ENCODE results near the gene WNK1.
"Not testable (repeated sequence)": the region's sequence is repeated elsewhere in the genome, so short reads cannot be mapped to it uniquely, and the experiment has no call there.

The WNK1 gene

GRCh38 chr12:751999-752694 is at the start of gene WNK1:
WNK1 (plus strand) TSS chr12:752579; CDS start chr12:753566, 987 bp downstream.
- DNase-seq (ENCODE audit: low spot score), result peak; percentile 99

GRCh38 chr12:704516-705242 is 47.7 kb upstream of the WNK1 start:
- no peak for DNase-seq (ENCODE audit: low spot score)

GRCh38 chr12:708084-708483 is 44.3 kb upstream of the WNK1 start:
- not testable (repeated sequence) for DNase-seq (ENCODE audit: low spot score)

DNA sequence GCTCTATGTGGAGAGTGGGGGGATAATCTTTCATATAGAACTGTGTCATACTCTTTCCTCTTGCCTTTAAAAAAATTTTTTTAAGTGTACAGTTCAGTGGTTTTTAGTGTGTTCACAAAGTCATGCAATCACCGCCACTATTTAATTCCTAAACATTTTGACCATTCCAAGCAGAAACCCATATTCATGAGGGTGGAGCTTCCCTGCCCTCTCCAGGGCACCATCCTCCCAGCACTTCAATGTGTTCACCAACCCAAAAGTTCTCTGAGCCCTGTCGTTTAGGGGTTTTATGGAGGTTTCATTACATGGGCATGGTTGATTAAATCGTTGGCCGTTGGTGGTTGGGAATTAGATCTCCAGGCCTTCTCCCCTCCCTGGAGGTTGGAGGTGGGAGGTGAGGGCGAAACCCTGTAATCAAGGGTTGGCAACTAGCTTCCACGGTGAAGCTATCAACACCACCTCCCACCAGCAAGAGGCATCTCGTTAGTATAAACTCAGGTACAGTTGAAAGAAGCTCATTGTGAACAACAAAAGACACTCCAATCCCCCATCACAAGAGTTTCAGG is 42.8 kb upstream of the WNK1 start:
- DNase-seq (ENCODE audit: low spot score), result no peak

- DNase-seq (ENCODE audit: low spot score), result no peak
Observed at GRCh38 chr12:712172-712863, 40.1 kb upstream of the WNK1 start.

- DNase-seq (ENCODE audit: low spot score), result peak; percentile 16
Observed at GRCh38 chr12:713281-713875, 39.0 kb upstream of the WNK1 start.

DNA sequence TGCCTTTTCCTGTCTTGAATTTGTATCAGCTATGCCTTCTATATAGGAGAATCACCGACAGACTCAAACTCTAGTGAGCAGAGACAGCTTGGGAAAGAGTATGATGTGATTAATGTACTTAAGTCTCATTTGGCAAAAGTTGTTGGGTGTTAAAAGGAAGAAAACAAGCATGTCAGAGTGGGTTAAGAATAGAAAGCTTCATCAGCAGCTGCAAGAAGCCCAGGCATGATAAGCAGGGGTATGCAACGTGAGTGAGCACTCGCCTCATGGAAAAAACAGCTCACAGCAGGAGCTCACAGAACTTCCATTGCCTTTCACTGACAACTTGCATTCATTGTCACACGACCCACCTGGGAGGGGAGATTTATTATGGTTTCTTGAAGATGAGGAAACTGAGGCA is 35.9 kb upstream of the WNK1 start:
- DNase-seq (ENCODE audit: low spot score), result no peak

- DNase-seq (ENCODE audit: low spot score), result no peak
Observed at GRCh38 chr12:718756-719102, 33.6 kb upstream of the WNK1 start.

GRCh38 chr12:720231-720941 is 32.0 kb upstream of the WNK1 start:
- no peak for DNase-seq (ENCODE audit: low spot score)

DNA sequence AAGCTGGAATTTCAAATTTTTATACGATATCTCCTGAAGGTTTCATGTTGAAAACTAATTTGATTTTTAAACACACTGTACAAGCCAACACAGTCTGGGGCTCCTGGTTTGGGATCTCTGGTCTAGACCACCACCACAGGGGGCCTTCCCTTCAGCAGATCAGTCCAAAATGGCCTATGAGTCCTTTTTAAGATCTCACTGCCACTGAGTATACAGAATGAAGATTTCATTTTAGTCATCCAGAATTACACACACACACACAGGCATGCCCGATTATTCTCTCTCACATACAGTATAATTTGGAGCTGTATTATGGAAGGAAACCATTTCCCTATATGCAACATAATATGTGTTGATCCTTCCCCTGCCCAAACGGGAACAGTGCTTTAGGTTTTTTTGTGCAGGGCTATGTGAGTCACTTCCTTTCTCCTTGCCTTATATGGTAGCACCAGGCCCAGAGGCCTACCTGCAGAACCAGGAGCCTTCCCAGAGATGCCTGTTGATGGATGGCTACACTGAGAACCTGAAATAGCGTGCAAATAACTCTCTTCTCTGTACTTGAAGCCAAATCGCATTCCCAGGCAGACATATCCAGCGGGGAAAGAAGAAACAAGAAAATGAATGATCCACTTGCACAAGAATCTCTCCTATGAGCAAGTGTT is 28.1 kb upstream of the WNK1 start:
- DNase-seq (ENCODE audit: low spot score), result no peak

DNA sequence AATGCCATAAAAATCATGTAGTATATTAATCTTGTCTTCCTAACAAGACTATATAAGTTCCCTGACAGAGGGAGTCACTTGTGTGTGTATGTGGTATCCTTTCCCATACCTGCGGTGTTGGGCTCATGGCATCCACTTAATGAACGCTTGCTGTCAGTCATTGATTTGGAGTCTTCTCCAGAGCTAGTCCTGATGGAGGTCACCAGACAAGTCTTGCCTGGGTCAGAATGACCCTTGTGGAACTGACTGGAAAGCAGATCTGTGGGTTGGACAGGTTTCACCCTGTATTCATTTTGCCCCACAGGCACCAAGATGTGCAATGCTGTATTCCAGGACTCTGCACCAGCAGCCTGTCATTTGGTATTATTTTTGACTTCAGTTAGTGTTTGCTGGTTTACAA is 27.3 kb upstream of the WNK1 start:
- no peak for DNase-seq (ENCODE audit: low spot score)

- peak; percentile 24 for DNase-seq (ENCODE audit: low spot score)
Observed at GRCh38 chr12:726281-727140, 25.9 kb upstream of the WNK1 start.

DNA sequence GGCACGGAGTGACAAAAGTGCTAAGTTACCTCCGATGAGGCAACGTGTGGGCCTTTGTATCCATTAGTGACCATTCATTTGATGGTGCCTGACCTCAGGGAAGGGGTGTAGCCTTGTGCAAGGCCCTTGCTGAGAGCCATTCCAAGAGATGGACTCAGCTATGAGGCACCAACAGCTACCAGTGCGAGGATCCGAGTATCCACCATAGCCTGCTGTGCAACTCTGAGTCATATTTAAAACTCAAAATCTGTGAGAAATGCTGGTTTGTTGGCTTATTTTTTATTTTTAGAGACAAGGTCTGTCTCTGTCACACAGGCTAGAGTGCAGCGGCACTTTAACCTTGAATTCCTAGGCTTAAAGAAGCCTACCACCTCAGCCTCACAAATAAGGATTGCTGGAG is 25.1 kb upstream of the WNK1 start:
- peak; percentile 71 for DNase-seq (ENCODE audit: low spot score)

DNA sequence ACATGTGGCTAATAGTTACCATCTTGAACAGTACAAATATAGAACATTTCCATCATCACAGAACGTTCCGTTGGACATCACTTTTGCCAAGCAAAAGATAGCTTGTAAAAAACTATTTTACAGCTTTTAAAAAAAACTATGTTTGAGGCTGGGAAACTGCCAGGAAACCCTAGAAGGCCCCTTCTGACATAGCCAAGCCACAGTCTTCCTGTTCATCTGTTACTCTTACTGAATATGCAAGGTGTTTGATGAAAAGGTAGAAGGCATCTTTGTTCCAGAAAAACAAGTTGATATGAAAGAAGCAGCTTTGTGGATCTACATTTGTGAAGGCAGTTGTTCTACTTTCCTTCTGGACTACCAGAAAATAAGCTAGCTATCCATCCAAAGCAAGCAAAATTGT is 23.6 kb upstream of the WNK1 start:
- DNase-seq (ENCODE audit: low spot score), result no peak

DNA sequence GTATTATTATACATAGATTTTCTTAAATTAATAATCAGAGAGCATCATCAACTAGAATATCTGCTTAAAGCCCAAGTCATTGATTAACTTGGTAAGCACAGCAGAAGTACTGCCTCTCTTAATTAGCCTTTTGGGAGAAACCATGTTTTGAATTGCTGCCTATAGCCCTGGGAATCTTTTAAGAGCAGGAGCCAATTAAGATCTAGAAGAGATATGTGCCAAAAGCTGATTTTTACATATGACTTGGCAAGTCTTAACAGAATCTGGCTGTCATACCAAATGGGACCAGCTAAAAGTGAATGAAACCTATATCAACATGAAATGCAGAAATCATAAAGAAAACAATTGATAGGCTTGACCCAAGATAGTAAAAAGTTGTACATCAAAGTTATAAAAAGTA is 23.2 kb upstream of the WNK1 start:
- no peak for DNase-seq (ENCODE audit: low spot score)

- DNase-seq (ENCODE audit: low spot score), result no peak
Observed at GRCh38 chr12:730550-730949, 21.8 kb upstream of the WNK1 start.

DNA sequence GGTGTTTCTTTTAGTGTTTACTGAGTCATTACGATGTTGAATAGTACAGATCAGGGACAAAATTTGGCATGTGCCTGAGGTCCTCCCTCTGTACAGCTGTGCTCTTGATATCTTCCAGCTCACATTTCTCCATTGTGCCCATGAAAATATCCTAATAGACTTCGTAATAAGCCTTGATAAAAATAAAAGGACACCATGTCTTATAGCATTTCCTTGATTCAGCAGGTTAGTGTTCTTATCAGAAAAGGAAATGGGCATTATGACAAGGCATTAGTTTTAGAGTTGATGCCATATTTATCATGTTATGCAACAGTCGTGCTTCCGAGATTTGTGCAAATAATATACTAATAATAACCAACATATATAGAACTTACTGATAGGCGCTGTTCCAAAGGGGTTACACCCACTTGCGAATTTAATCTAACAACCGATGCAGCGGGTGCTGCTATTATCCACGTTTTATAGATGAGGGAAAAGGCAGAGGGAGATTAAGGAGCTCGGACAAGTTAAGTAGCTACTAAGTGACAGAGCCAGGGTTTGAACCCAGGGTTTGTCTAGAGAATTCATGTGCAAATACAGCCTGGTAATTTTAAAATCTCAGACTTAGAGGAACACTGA is 15.1 kb upstream of the WNK1 start:
- DNase-seq (ENCODE audit: low spot score), result no peak

- no peak for DNase-seq (ENCODE audit: low spot score)
Observed at GRCh38 chr12:738712-739111, 13.7 kb upstream of the WNK1 start.

GRCh38 chr12:739349-739748 is 13.0 kb upstream of the WNK1 start:
- no peak for DNase-seq (ENCODE audit: low spot score)

DNA sequence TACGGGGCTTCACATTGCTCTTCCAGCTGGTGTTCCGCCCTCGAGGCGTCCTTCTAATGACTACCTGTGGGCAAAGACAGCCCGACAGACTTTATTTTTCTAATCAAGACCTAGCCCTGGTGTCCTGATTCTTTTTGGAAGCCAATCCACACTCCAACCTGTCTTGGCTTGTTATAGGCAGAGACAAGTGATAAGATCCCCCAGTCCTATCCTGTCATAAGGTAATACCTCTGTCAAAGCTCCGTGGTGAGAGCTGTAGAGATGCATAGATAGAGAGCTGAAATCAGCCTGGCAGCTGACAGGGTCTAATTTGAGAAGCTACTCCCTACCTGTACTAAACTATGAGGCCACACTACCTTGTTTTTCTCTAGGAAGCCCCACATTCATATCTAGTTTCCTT is 11.5 kb upstream of the WNK1 start:
- DNase-seq (ENCODE audit: low spot score), result no peak
